A673 (cell line): Measurements from ENCODE around the gene MUL1. TPM values are rescaled to one million over a fixed set of nuclear protein-coding genes. Genes with fewer than 3 reads are reported as not detected.

Source experiments
- BruUV-seq: library from RNA; stranded (reverse); fragments of 400-500 nt; replicated peaks from 2 replicates; lab custom pipeline; 2021; lab: Mats Ljungman, UMichigan
- CTCF ChIA-PET: fragments of 300-600 bp; sonication (Branson Sonifier 250); formaldehyde crosslinking; loops from one replicate; lab custom pipeline; 2022; ENCODE audit warnings: antibody characterized with exemption; lab: Charles Lee
- POLR2A ChIA-PET: fragments of 300-600 bp; sonication (Branson Sonifier 250); formaldehyde crosslinking; loops from one replicate; lab custom pipeline; 2022; ENCODE audit warnings: antibody characterized with exemption; ENCODE audit not compliant: low non-redundant PET; lab: Charles Lee
- DNase-seq: peaks from one replicate; pipeline ENCODE4 v3.0.0-alpha.2; 2015; ENCODE audit warnings: low spot score
- H3K27ac ChIP-seq: fragments of 200-600 bp; sonication (generic); 2 replicates; pipeline ENCODE4 v1.5.1; 2016; ENCODE audit warnings: mixed run types, low read depth, mild to moderate bottlenecking, mixed read lengths, antibody characterized with exemption, low read length; ENCODE audit not compliant: poor library complexity, severe bottlenecking
- H3K27me3 ChIP-seq: fragments of 200-600 bp; sonication (generic); replicated peaks from 2 replicates; pipeline ENCODE4 v1.6.1; 2017; ENCODE audit warnings: mixed run types, low read depth, mild to moderate bottlenecking, mixed read lengths, antibody characterized with exemption, low read length; ENCODE audit not compliant: insufficient read depth, poor library complexity
- H3K36me3 ChIP-seq: fragments of 200-600 bp; sonication (generic); 2 replicates; pipeline ENCODE4 v1.6.1; 2016; ENCODE audit warnings: mixed run types, mild to moderate bottlenecking, mixed read lengths, antibody characterized with exemption, low read length; ENCODE audit not compliant: insufficient read depth, poor library complexity, severe bottlenecking
- H3K4me1 ChIP-seq: fragments of 200-600 bp; sonication (generic); 2 replicates; pipeline ENCODE4 v1.6.1; 2017; ENCODE audit warnings: mixed run types, mild to moderate bottlenecking, mixed read lengths, antibody characterized with exemption, low read length; ENCODE audit not compliant: insufficient read depth, poor library complexity, severe bottlenecking
- H3K4me3 ChIP-seq: fragments of 200-600 bp; sonication (generic); 2 replicates; pipeline ENCODE4 v1.5.1; 2016; ENCODE audit warnings: low read depth, mixed run types, mild to moderate bottlenecking, mixed read lengths, low read length; ENCODE audit not compliant: poor library complexity, severe bottlenecking
- H3K9me3 ChIP-seq: fragments of 200-600 bp; sonication (generic); 2 replicates; pipeline ENCODE4 v1.6.1; 2016; ENCODE audit warnings: mixed run types, low read depth, mild to moderate bottlenecking, mixed read lengths, antibody characterized with exemption, low read length; ENCODE audit not compliant: poor library complexity, severe bottlenecking
- EZH2 ChIP-seq: fragments of 200-600 bp; sonication (generic); IDR thresholded peaks from 2 replicates; pipeline ENCODE4 v1.6.1; 2017; ENCODE audit warnings: borderline replicate concordance, low read depth, mild to moderate bottlenecking, mixed read lengths, antibody characterized with exemption, low read length; ENCODE audit not compliant: poor library complexity, severe bottlenecking
- intact Hi-C: fragments of 100-400 bp; cut with micrococcal nuclease; formaldehyde crosslinking; loops from one replicate; pipeline ENCODE4 v1.10.0; 2022; ENCODE audit not compliant: unreplicated experiment
- total RNA-seq: library from RNA; stranded (reverse); gene quantifications from 2 replicates; pipeline ENCODE4 v1.2.3, GENCODE V29; 2021
- TF ChIP-seq, protein P1 (sequence below): fragments of 300-800, 200-600 bp; sonication (generic); conservative IDR thresholded peaks from 2 replicates; pipeline ENCODE4 v1.5.1; 2017; ENCODE audit warnings: low read depth, mild to moderate bottlenecking, antibody characterized with exemption, low read length, moderate library complexity, mixed read lengths

MUL1 gene
- total RNA-seq, 1 experiment from 2014 or later: 21.6 TPM

DNA sequence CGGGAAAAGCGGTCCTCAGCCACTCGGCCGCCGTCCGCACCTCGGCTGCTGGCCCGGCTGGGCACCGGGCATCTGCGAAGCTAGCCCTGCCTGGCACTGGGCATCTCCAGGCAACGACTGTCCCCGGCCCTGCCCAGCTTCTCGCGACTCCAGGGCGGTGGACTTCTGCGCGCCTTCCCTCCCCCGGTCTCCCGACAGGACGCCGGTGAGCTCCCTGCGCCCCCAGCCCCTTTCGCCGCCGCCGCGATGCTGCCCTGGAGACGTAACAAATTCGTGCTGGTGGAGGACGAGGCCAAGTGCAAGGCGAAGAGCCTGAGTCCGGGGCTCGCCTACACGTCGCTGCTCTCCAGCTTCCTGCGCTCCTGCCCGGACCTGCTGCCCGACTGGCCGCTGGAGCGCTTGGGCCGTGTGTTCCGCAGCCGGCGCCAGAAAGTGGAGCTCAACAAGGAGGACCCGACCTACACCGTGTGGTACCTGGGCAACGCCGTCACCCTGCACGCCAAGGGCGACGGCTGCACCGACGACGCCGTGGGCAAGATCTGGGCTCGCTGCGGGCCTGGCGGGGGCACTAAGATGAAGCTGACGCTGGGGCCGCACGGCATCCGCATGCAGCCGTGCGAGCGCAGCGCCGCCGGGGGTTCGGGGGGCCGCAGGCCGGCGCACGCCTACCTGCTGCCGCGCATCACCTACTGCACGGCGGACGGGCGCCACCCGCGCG lies 44.9 kb upstream of the MUL1 start:
- Histone ChIP-seq H3K4me3 (peak overlapping the region; percentile 19), H3K36me3 (no peaks in the 10 kb centered on the region), H3K9me3 (no peaks in the 10 kb centered on the region), H3K27ac (no peak overlapping the region), H3K4me1 (no peaks in the 10 kb centered on the region), H3K27me3 (peaks cover 80% of the 10 kb centered on the region)
- intact Hi-C loops: no loop called here
- CTCF ChIA-PET: interaction anchor here (0.6 to 1.4 kb wide), 2 partner anchors 22 to 346 kb away, joined by 4 to 5 read pairs; no protein-coding TSS in a partner anchor
- TF ChIP-seq, protein P1, sequence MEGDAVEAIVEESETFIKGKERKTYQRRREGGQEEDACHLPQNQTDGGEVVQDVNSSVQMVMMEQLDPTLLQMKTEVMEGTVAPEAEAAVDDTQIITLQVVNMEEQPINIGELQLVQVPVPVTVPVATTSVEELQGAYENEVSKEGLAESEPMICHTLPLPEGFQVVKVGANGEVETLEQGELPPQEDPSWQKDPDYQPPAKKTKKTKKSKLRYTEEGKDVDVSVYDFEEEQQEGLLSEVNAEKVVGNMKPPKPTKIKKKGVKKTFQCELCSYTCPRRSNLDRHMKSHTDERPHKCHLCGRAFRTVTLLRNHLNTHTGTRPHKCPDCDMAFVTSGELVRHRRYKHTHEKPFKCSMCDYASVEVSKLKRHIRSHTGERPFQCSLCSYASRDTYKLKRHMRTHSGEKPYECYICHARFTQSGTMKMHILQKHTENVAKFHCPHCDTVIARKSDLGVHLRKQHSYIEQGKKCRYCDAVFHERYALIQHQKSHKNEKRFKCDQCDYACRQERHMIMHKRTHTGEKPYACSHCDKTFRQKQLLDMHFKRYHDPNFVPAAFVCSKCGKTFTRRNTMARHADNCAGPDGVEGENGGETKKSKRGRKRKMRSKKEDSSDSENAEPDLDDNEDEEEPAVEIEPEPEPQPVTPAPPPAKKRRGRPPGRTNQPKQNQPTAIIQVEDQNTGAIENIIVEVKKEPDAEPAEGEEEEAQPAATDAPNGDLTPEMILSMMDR: no peak
- peak; percentile 67 for TF ChIP-seq EZH2
- DNase-seq: no peak
- no TSS peak for BruUV-seq
- POLR2A ChIA-PET: no interaction called here

DNA sequence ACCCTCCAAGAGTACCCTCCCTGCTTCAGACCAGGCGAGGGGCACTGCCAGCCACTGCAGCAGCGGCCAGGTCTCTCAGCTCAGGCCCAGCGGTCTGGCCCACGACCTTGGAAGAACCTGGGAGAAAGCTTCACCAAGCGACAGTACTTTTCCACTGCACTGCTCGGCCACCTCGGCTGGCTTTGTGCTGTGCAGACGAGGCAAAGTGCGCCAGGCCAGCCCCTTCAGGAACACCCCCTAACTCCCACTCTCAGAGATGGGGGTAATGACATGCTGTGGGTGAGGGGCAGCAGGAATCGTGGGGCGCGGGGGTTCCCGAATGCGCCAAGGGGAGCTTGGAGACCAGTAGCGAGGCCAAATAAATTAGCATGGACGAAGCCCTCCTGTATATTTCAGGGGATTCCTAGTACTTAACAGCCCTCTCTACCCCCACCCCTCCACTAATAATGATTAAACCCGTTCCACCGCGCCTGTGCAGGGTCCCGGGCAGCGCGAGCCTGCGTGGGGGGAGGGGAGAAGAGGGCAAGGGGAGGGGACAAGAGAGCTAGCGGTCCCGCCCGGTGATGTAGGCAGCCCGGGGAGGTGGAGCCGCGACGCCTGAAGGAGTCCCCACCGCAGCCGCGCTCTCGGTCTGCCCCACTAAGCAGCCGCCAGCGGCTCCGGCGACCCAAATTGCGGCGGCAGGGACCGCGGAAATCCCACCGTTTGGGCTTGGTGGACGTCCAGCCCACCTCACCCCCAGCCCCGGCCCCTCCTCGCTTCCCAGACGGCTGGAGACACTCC lies 44.2 kb upstream of the MUL1 start, which contains the start of gene FAM43B:
TSS of gene FAM43B (plus strand) at position 629 of the 783 bp plus-strand sequence. CDS start 401 bp downstream, outside the sequence.
- TF ChIP-seq, protein P1: no peak
- peak; percentile 6 for TF ChIP-seq EZH2
- H3K4me3 ChIP-seq: peak within 1 kb of the TSS; percentile 19
- ChIA-PET CTCF (interaction anchor here (1.4 kb wide), 1 partner anchor 23 kb away, joined by 5 read pairs; no protein-coding TSS in a partner anchor), POLR2A (no interaction called here)
- peaks cover 77% of the 10 kb centered on the region for H3K27me3 ChIP-seq
- no TSS peak for BruUV-seq
- peak; percentile 55 for DNase-seq
- intact Hi-C loops: no loop called here
- H3K4me1 ChIP-seq: no peaks in the 10 kb centered on the region
- no peaks in the 10 kb centered on the region for H3K9me3 ChIP-seq
- H3K36me3 ChIP-seq: no peaks in the 10 kb centered on the region
- no peak within 1 kb of the TSS for H3K27ac ChIP-seq

DNA sequence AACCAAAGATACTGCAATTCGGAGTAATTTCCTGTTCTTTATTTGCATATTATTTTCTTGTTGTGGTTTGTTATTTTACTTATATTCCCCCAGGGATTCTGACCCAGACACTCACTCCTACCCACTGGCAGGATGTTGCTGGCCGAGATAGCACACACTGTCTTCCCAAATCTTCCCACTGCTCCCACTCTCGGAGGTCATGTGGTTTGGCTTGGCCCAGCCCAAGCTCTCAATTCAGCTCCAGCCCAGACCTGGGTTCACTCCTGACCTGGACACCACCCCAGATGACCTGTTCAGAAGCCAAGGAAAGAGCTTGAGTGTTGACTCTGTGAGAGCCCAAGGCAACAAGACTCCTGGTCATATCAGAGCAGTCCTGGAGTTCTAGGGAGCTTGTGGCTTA lies 43.2 kb upstream of the MUL1 start:
- intact Hi-C loops: no loop called here
- Histone ChIP-seq H3K4me3 (no peak overlapping the region), H3K36me3 (no peaks in the 10 kb centered on the region), H3K4me1 (no peaks in the 10 kb centered on the region), H3K27ac (no peak overlapping the region), H3K27me3 (peaks cover 75% of the 10 kb centered on the region), H3K9me3 (no peaks in the 10 kb centered on the region)
- POLR2A ChIA-PET: no interaction called here
- CTCF ChIA-PET: interaction anchor here (0.6 kb wide), 1 partner anchor 773 kb away, joined by 5 read pairs; no protein-coding TSS in a partner anchor
- no TSS peak for BruUV-seq
- no peak for DNase-seq
- TF ChIP-seq EZH2: no peak
- TF ChIP-seq, protein P1: no peak
